ENCODE data around the gene FXYD7.

The FXYD7 gene

DNA sequence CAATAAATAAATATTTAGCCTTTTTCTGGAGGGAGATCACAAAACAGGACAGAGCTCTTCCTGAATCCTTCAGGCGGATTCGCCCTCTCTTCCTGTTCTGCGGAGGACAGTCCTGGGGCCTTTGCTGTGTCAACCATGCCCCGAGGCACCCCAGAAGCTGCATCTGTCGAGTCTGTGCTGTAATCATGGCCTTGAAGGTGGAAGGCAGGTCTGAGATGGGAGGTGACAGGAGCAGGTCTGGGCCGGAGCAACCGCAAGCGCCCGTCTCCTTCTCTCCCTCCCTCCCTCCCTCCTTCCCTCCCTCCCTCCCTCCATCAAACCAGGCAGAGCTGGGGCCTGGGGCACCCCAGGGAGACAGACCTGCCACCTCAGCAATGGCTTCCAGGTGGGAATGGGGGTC, 32.1 kb upstream of the FXYD7 start:
- DNase-seq: no peak

DNA sequence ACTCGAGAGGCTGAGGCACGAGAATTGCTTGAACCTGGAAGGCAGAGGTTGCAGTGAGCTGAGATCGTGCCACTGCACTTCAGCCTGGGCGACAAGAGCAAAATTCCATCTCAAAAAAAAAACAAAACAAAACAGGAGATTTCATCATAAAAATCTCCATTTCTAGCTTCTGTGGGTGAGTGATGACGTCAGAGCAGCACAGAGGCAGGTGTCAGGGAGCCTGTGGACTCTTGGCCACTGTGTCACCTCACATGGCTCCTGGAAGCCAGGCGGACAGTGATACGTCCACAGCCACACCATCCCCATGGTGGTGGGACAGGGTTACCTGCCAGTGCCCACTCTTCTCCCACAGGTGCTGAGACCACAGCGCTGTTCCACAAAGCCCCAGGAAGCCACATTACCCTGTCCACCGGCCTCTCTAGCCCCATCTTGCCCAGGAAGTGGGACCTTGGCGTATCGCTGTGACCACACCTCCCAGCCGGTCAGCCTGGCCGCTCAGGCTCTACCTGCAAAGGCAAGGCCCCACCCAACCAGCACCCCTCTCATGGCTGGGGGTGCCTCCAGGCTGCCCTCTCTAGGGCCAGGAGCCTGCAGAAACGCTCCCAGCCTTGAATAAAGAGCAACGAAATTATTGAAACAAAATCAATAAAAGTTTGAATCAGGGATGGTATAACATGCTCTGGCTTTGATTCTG, 29.9 kb upstream of the FXYD7 start:
- DNase-seq: no peak

DNA sequence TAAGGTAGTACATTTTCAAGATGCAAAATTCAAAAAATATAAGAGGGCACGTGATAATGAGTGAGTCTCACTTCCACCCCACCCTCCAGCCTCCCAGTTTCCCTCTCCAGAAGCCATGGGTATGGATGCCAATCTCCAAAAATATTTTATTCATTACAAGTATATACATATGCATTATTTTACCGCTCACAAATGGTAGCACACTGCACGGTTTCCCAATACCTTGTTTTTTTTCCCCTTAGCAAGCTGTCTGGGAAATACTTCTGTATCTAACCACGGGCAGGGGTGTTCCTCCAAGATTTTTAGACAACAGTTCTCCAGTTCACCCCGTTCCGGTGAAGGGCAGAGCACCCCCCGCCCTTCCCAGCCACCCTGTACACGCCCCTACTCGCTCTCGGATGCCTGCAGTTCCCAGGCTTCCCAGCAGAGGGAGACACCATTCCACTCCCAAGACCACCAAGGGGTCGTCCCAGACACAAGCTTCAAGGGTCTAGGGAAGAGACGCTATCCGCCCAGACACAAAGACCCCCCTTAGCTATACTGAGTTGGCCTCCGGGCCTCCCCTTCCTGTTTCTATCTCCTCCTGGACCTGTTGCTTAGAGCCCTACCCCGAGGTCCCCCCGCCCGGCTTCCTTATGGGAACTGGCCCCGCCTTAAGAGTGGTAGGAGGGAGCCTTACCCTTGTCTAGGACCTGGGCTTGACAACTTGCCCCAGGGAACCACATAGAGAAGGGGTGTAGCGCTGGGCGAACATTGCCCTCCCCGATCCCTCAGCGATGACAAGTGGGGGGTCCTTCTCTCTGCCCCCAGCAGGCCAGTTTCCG, 28.5 kb upstream of the FXYD7 start:
- peak; percentile 80 for DNase-seq

DNA sequence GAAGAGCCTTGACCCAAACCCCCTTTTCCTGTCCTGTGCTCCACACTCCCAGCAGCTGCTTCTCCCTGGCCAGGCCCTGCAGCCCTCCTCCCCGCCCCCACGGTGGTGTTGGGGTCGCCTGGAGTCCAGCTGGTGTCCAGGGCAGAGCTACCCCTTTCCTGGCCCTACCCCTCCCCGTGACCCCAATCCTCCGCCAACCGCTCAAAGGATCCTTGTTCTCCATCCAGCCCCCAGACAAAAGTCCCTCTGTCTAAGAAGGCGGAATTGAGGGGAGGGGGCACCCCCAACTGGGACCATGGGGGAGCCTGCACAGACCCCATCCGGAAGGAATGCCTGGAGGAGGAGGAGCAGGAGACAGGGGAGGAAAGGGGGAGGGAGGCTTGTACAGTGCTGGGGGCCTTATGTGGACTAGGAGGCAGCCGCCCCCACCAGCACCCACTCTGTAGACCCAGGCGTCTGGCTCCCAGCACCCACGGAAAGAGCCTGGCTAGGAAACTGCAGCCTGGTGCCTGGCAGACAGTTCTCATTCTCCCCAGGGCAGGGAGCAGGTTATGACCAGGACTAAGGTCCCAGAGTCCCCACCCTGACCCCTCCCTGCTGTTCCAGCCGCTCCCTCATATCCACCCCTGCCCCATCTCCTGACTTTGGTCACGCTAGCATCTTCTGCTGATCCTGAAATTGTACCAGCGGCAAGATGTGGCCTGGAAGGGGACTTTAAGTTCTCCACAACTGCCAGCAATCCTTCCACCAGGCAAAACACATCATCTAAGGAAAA, 27.7 kb upstream of the FXYD7 start, which contains the start of gene FXYD3:
FXYD3 (plus strand) TSS at position 647 of the 775 bp plus-strand sequence. CDS start 3,554 bp downstream, outside the sequence.
- no peak for DNase-seq

DNA sequence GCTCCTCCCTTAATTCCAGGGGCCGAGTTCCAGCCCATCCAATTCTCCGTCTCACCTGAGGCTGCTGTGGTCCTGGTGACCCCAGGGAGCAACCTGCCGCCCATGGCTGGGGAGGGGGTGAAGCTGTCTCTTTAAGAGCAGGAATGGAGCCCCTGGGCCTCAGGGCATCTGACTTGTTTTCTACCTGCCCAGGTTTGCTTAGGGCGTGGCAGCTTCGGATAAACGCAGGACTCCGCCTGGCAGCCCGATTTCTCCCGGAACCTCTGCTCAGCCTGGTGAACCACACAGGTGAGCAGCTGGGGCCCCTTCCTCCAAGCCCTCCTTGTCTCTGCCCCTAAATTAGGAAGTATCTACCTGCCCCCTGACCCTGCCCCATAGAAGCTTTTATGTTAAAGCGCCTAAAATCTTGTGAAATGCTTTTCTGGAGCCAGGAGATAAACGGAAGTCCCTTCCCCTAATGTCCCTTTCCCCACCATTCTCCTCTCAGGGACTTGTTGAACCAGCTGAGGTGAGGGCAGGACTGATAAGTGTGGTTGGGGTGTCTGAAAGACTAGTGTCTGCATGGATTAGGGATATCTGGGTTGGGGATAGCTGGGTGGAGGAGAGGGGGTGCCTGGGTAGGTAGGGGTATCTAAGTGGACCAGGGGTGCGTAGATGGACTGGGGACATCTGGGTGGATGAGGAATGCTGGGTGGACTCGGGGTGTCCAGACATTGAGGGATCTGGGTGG, 26.8 kb upstream of the FXYD7 start:
- DNase-seq: no peak

DNA sequence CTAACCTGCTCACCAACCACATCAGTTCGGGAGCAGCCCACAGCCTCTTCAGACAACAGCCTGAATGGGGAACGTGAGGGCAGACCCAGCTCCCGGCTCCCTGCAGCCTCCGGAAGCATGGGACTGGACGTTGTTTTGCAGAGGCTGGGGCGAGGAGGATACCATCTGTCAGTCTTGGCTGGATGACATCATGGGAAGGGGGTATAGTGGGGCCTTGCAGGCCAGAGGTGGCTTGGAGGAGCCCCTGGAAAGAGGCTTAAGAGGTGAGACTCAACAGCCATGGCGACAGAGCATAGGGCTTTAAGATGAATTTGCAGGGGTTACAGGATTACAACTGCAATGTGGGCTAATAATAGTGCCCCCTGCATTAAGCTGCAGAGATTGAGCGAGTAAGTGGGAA, 25.9 kb upstream of the FXYD7 start:
- DNase-seq: no peak

DNA sequence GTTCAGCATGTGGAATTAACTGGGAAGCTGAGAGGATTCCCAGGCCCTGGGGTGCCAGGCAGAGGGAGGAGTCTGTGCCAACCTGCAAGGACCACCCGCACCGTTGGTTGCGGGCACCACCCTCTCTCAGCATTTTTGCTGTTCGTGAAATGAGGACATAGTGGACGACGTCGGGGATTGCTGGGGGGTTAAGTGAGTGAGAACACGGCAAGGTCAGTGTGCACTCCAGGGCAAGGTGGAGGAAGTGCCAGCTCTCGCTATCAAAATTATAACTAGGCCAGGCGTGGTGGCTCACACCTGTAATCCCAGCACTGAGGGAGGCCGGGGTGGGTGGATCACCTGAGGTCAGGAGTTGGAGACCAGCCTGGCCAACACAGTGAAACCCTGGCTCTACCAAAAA, 25.3 kb upstream of the FXYD7 start:
- no peak for DNase-seq

DNA sequence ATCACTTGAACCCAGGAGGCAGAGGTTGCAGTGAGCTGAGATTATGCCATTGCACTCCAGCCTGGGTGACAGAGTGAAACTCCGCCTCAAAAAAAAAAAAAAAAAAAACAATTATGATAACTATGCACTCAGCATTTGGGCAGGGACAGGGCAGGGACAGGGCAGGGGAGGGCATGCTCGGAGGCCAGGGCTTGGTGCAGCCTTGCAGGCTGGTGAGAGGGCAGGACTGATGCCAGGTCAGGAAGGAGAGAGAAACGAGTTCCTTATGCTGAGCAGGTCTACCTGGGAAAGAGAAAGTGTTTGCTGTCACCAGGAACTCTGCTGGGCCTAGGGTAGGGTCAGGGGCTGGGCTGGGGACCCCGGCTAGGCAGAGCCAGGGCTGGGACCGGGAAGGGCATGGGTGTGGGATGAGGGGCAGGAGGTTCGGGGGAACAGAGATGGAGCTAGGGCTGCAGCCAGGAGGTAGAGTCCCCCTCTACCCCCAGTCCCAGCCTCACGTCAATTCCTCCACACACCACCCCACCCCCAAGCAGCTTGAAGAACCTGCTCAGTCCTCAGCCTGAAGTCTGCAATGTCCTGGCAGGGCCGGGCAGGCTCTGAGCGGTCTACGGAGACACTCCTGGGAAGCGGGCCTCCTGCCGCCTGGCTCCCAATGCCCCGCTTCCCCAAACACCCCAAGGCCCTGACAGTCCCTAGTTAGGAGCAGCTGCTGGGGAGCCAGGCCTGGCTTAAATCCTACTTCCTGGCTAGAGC, 24.6 kb upstream of the FXYD7 start:
- DNase-seq: no peak

DNA sequence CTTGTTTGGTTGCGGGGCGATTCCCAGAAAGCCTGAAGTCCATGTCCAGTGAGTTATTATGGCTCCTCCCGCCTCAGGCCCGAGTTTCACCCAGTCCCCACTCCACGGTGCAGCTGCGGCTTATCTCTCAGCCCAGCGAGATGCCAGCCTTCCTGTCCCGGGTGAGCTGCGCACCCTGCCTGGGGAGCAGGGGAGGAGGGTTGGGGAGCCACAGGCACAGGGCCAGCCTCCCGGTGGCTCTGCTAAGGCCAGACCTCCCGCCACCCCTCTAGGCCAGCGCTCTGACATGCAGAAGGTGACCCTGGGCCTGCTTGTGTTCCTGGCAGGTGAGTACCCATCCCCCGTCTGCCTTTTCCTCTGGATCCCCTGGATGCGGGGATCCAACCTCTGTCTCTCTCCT, 24.0 kb upstream of the FXYD7 start:
- DNase-seq: no peak

DNA sequence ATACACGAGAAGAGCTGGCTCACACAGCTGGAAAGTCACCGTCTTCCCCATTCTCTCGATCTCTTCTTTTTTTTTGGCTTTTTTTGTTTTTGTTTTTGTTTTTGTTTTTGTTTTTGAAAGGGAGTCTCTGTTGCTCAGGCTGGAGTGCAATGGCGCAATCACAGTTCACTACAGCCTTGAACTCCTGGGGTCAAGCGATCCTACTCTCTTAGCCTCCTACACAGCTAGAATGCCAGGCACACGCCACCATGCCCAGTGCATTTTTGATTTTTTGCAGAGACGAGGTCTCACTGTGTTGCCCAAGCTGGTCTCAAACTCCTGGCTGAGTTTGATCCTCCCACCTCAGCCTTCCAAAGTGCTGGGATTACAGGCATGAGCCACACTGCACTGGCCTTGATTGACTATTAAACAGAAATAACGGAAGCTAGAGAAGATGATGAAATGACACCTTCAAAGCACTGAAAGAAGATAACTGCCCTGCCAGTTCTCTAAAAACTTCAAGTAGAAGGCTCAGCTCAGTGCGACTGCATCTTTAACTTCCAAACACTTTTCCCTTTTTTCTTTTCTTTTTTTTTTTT, 23.4 kb upstream of the FXYD7 start:
- DNase-seq: no peak

DNA sequence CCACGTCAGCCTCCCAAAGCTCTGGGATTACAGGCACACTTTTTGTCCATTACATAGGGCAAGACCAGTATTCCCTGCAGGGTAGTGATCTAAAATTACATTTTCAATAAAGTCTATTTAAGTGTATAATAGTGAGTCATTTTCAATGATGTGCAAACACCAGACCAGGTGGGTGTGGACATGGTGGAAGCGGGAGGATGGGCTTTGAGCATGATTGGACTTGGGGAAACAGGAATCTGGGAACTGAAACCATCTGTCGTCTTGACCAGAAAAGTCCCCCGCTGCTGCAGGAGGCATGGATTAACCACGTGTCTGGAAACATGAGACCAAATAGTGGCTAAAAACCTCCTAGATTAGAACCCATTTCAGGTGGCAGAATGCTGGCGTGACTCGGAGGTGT, 22.6 kb upstream of the FXYD7 start:
- no peak for DNase-seq

DNA sequence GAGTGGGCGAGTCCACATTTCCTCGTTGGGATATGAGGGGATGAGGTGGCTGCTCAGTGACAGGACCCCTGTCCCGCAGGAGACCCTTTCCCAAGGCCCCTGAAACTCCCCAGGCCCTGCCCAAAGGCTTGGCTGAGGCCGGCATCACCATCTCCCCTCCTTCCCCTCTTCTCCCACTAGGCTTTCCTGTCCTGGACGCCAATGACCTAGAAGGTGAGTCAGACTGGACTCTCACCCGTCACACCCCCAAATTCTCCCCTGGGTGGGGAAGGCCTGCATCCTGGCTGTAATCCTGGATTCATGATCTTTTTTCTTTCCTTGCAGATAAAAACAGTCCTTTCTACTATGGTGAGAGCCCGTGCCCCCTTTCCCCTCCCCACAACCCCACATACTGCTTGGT, 22.2 kb upstream of the FXYD7 start:
- DNase-seq: no peak

DNA sequence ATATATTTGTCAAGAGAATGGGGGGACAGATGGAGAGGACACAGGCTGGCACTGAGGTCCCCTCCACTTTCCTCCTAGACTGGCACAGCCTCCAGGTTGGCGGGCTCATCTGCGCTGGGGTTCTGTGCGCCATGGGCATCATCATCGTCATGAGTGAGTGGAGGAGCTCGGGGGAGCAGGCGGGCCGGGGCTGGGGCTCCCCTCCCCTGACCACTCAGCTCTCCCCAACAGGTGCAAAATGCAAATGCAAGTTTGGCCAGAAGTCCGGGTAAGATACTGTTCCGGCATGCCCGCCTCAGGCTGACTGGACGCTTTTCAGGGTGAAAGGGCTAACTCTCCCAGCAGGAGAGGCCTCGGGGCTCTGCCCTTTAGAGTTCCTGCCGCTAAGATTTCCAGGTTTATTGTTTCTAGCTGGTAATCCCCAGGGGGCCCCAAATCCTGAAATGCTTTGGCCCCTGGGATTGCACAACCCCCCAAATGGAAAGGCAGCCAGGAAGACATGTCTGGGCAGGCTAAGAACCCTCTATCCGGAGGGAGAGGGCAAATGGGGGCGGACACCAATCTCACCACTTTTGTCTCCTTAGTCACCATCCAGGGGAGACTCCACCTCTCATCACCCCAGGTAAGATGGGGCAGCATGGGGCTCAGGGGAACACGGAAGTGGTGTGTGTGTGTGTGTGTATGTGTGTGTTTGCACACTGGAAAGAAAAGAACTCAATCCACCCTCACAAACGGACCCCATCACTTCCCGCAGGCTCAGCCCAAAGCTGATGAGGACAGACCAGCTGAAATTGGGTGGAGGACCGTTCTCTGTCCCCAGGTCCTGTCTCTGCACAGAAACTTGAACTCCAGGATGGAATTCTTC, 20.1 kb upstream of the FXYD7 start:
- no peak for DNase-seq

DNA sequence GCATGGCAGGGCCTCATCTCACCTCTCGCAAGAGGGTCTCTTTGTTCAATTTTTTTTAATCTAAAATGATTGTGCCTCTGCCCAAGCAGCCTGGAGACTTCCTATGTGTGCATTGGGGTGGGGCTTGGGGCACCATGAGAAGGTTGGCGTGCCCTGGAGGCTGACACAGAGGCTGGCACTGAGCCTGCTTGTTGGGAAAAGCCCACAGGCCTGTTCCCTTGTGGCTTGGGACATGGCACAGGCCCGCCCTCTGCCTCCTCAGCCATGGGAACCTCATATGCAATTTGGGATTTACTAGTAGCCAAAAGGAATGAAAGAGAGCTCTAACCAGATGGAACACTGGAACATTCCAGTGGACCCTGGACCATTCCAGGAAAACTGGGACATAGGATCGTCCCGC, 19.5 kb upstream of the FXYD7 start:
- DNase-seq: no peak

DNA sequence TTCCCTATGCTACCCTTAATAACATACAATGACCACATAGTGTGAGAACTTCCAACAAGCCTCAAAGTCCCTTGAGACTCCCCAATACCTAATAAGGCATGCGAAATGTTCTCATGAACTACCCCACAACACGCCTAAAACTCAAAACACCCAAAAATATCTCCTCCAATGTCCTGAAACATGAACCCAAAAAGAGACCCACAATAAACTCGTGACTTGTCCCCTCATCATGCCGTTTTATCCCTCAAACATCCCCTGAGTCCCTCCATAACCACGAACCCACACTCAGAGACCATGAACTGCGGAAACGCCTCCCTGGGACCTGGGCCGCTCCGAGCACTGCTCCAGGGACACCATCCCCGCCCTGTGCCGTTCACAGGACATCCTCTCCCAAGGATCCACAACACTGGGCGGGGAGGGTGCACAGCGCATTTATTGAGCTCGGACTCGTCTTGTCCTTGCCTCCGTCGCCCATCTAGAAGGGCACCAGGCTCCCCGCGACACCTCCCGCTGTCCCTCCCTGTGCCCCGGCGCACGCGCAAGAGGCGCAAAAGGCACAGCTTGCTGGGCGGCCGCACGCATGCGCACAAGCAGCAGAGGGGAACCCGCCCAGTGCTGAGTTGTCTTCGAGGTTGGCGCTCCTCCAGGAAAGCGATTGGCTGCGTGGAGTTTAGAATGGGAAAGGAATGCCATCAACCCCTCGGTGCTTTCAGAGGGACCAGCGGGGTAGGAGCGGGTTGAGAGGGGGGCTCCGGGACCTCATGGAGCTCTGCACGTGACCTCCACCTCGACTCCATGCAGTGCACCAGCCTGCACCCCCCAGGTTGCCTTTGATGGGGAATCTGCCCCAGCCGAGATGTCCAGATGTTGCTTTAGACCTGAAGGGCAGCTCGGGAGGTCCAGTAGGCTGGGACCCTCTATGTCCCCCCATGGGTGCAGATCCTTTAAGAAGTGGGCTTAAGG, 18.7 kb upstream of the FXYD7 start:
- DNase-seq: peak; percentile 92

DNA sequence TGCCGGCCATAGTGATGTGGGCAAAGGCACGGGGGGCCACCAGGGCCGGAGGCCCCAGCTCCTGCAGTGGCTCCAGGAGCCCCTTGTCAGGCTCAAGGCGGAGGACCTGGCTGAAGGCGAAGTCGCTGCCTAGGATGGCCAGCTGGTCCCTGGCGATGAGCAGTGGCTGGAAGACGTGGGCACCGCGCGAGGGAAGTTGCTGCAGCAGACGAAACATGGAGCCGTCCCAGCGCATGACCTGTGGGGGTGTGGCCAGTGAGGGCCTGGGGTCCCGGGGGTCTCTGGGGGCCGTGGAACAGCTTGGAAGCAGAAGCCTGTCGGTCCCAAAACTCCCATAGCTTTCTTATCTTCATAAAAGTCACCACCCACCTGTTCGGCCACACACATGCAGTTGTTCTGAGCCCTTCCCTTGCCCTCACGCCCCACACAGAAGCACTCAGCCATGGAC, 17.8 kb upstream of the FXYD7 start:
- DNase-seq: no peak

DNA sequence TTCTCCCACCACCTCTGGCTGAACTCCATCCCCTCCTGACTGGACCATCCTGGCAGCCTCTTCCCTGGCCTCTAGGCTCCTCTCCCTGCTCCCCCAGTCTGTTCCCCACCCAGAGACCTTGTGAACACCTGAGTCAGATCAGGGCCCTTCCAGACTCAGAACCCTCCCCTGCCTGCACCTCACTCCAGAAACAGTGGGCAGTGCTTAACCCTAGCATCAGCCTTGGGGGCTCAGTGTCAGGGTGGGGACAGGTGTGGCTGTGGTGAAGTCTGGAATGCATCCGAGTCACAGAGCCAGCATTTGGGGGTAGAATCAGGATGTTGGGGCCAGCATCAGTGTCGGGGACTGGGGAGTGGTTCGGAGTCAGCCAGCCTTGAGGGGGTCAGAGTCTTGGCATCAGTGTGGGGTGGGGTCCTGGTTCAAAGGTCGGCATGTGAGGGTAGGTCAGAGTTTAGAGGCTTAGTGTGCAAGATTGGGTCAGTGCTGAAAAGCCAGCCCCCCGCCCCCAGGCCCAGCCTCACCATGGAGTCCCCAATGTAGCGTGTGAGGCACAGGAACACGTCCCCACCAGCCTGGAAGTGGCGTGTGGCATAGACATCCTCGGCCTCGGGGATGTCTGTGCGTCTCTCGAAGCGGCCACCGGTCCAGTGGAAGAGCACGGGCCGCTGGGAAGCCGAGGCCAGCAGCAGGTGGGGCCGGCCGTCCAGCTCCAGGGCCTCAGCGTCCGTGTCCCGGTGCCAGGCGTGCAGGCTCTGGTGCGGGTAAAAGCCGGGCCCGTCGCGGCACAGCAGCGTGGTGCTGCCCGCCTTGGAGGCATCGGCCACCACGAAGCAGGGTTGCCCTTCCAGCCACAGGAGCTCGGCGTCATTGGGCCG, 17.1 kb upstream of the FXYD7 start:
- no peak for DNase-seq

DNA sequence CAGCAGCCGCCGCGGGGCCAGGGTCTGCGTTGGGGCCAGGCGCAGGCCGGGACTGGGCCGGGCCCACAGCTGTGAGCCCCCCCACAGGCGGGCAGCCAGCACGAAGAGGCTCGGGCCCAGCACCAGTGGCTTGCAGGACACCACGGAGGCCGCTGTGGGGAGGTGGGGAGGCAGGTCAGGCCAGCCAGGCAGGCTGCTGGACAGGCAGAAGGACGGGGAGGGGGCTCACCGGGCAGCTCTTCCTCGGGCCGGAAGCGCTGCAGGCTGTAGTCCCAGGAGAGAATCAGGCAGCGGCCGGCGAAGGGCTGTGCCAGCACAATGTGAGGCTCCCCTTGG, 16.5 kb upstream of the FXYD7 start:
- no peak for DNase-seq

Data from right kidney (tissue), 1 donor.